Measurements from ENCODE around the gene INPP5D. TPM values are rescaled to one million over a fixed set of nuclear protein-coding genes. Genes with fewer than 3 reads are reported as not detected.

The INPP5D gene
- total RNA-seq, 2 experiments from 2014 or later, result 79.5 to 92.6 TPM

DNA sequence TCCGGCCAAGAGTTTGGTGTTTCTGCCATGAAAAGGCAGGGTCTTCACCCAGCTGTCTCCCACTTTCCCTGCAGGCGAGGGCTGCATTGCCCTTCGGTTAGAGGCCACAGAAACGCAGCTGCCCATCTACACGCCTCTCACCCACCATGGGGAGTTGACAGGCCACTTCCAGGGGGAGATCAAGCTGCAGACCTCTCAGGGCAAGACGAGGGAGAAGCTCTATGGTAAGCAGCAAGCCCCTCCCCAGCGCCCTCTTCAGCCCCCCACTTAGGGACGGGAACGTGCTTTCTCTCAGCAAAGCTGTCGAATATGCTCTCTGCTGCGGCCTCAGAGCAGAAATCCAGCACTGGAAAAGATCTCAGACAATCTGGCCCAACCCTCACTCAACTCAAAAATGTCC, 133.6 kb downstream of the INPP5D start:
- Histone ChIP-seq H3K4me3 (ENCODE audit: low read depth, low read length, poor library complexity, severe bottlenecking) (no peak overlapping the region), H3K79me2 (ENCODE audit: insufficient read depth, low read depth, low read length) (no peaks in the 10 kb centered on the region), H3K9me3 (ENCODE audit: low read length) (no peaks in the 10 kb centered on the region), H3K4me1 (ENCODE audit: insufficient read depth, low read length, poor library complexity, severe bottlenecking) (no peaks in the 10 kb centered on the region), H3K4me2 (ENCODE audit: low read length) (no peak overlapping the region), H3K9me2 (ENCODE audit: insufficient read depth, low read length) (no peaks in the 10 kb centered on the region), H3K27ac (ENCODE audit: low read depth, low read length, poor library complexity, severe bottlenecking) (no peak overlapping the region), H4K20me1 (ENCODE audit: insufficient read depth, low read length) (no peaks in the 10 kb centered on the region), H2AFZ (ENCODE audit: low read length) (no peak overlapping the region), H3K36me3 (ENCODE audit: insufficient read depth, low read length) (peaks cover 75% of the 10 kb centered on the region)
- DNase-seq (ENCODE audit: low spot score), result no peak
- ChIA-PET POLR2A (interaction anchor here (0.6 kb wide), 1 partner anchor 49 kb away, joined by 3 read pairs; no protein-coding TSS in a partner anchor), CTCF (ENCODE audit: unreplicated experiment) (interaction anchor here (1.1 kb wide), 1 partner anchor 80 kb away, joined by 4 read pairs; no protein-coding TSS in a partner anchor)
- intact Hi-C loops (cut with micrococcal nuclease; ENCODE audit: unreplicated experiment), result no loop called here
- TF ChIP-seq EZH2phosphoT487 (IDR thresholded peaks at IDR 0.05; ENCODE audit: borderline replicate concordance, low read depth, low read length), result no peak
- TF ChIP-seq, protein P1, sequence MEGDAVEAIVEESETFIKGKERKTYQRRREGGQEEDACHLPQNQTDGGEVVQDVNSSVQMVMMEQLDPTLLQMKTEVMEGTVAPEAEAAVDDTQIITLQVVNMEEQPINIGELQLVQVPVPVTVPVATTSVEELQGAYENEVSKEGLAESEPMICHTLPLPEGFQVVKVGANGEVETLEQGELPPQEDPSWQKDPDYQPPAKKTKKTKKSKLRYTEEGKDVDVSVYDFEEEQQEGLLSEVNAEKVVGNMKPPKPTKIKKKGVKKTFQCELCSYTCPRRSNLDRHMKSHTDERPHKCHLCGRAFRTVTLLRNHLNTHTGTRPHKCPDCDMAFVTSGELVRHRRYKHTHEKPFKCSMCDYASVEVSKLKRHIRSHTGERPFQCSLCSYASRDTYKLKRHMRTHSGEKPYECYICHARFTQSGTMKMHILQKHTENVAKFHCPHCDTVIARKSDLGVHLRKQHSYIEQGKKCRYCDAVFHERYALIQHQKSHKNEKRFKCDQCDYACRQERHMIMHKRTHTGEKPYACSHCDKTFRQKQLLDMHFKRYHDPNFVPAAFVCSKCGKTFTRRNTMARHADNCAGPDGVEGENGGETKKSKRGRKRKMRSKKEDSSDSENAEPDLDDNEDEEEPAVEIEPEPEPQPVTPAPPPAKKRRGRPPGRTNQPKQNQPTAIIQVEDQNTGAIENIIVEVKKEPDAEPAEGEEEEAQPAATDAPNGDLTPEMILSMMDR (conservative IDR thresholded peaks at IDR 0.05; ENCODE audit: low read length), result no peak
- no TSS peak for BruUV-seq (replicated peaks)

DNA sequence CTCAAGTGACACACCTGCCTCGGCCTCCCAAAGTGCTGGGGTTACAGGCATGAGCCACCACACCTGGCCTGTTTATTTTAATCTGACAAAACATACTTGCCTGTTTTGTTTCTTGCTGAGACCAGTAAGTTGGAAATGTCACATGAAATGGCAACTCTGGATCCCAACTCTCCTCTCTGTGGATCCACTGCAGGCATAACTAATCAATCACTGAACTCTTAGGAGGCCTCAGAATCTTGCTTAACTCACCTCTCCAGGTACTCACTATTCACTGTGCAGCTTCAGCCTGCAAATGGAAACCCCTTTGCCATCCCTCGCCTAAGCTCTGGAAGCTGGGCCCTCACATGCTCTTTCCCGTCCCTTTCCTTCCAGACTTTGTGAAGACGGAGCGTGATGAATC, 134.9 kb downstream of the INPP5D start:
- no peaks in the 10 kb centered on the region for H3K9me2 ChIP-seq (ENCODE audit: insufficient read depth, low read length)
- intact Hi-C loops (cut with micrococcal nuclease; ENCODE audit: unreplicated experiment), result no loop called here
- POLR2A ChIA-PET, result interaction anchor here (0.7 kb wide), 1 partner anchor 616 kb away, joined by 7 read pairs; no protein-coding TSS in a partner anchor
- no peaks in the 10 kb centered on the region for H4K20me1 ChIP-seq (ENCODE audit: insufficient read depth, low read length)
- TF ChIP-seq, protein P1 (conservative IDR thresholded peaks at IDR 0.05; ENCODE audit: low read length), result no peak
- no peak for TF ChIP-seq EZH2phosphoT487 (IDR thresholded peaks at IDR 0.05; ENCODE audit: borderline replicate concordance, low read depth, low read length)
- H3K27ac ChIP-seq (ENCODE audit: low read depth, low read length, poor library complexity, severe bottlenecking), result no peak overlapping the region
- DNase-seq (ENCODE audit: low spot score), result no peak
- CTCF ChIA-PET (ENCODE audit: unreplicated experiment), result no interaction called here
- peaks cover 62% of the 10 kb centered on the region for H3K36me3 ChIP-seq (ENCODE audit: insufficient read depth, low read length)
- no peaks in the 10 kb centered on the region for H3K9me3 ChIP-seq (ENCODE audit: low read length)
- no peak overlapping the region for H3K4me2 ChIP-seq (ENCODE audit: low read length)
- H3K4me3 ChIP-seq (ENCODE audit: low read depth, low read length, poor library complexity, severe bottlenecking), result no peak overlapping the region
- no peak overlapping the region for H2AFZ ChIP-seq (ENCODE audit: low read length)
- H3K79me2 ChIP-seq (ENCODE audit: insufficient read depth, low read depth, low read length), result no peaks in the 10 kb centered on the region
- BruUV-seq (replicated peaks), result no TSS peak
- no peaks in the 10 kb centered on the region for H3K4me1 ChIP-seq (ENCODE audit: insufficient read depth, low read length, poor library complexity, severe bottlenecking)

DNA sequence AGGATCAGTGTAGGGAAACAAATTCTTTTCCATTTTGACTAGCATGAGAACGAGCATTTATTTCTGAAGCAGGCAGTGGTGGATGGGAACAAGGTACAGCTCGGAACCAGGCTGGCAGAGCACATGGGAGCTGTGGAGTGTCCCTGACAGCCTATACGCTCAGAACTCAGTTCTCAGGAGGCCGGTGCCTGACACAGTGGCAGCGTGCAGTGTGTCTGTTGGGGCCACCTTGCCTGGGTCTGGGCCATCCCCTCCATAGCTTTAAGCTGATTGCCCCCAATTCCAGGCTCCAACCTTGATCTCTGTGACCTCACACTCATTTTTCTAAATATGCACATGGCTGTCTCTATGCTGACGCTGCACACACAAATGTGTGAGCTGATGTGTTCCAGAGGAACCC, 136.9 kb downstream of the INPP5D start:
- CTCF ChIA-PET (ENCODE audit: unreplicated experiment), result no interaction called here
- BruUV-seq (replicated peaks), result no TSS peak
- POLR2A ChIA-PET, result no interaction called here
- Histone ChIP-seq H3K9me2 (ENCODE audit: insufficient read depth, low read length) (no peaks in the 10 kb centered on the region), H3K4me2 (ENCODE audit: low read length) (no peak overlapping the region), H3K36me3 (ENCODE audit: insufficient read depth, low read length) (peaks cover 43% of the 10 kb centered on the region), H2AFZ (ENCODE audit: low read length) (no peak overlapping the region), H3K4me1 (ENCODE audit: insufficient read depth, low read length, poor library complexity, severe bottlenecking) (no peaks in the 10 kb centered on the region), H3K27ac (ENCODE audit: low read depth, low read length, poor library complexity, severe bottlenecking) (no peak overlapping the region), H3K79me2 (ENCODE audit: insufficient read depth, low read depth, low read length) (no peaks in the 10 kb centered on the region), H3K9me3 (ENCODE audit: low read length) (no peaks in the 10 kb centered on the region), H4K20me1 (ENCODE audit: insufficient read depth, low read length) (no peaks in the 10 kb centered on the region), H3K4me3 (ENCODE audit: low read depth, low read length, poor library complexity, severe bottlenecking) (no peak overlapping the region)
- intact Hi-C loops (cut with micrococcal nuclease; ENCODE audit: unreplicated experiment), result no loop called here
- DNase-seq (ENCODE audit: low spot score), result no peak
- TF ChIP-seq, protein P1 (conservative IDR thresholded peaks at IDR 0.05; ENCODE audit: low read length), result no peak
- no peak for TF ChIP-seq EZH2phosphoT487 (IDR thresholded peaks at IDR 0.05; ENCODE audit: borderline replicate concordance, low read depth, low read length)

Measured in OCI-LY7 (cell line).